ENCODE data around the gene HIF3A. TPM values are rescaled to one million over a fixed set of nuclear protein-coding genes. Genes with fewer than 3 reads are reported as not detected.

The HIF3A gene
- total RNA-seq, 1 experiment from 2014 or later, result 31.9 TPM

DNA sequence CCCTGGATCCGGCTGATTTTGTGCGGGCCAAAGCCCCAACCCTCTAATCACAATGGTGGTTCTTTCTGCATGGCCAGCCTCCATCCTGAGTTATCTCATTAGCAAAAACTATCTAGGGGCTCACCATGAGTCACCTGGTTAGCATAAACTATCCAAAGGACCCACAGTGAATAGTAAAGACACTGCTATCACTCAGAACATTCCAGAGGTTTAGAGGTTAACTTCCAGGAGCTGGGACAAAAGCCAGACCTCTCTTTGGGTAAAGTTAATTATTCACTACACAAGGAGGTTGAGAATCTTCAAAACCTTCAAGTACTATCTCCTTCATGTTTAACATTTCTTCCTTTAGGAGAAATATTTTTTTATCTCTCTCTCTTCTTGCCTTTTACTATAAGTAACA, 31.2 kb downstream of the HIF3A start:
- Mint-ChIP-seq H3K27me3 (ENCODE audit: low read depth) (no peaks in the 10 kb centered on the region), H3K9me3 (peaks cover 35 to 37% of the 10 kb centered on the region in 2 experiments), H3K27ac (no peak overlapping the region), H3K4me1 (no peaks in the 10 kb centered on the region), H3K36me3 (ENCODE audit: insufficient read depth in 1 of 3, low read depth in 3 of 3) (peaks cover 62 to 73% (median 72%) of the 10 kb centered on the region in 3 experiments), H3K4me3 (no peak overlapping the region)
- TF ChIP-seq, protein P1, sequence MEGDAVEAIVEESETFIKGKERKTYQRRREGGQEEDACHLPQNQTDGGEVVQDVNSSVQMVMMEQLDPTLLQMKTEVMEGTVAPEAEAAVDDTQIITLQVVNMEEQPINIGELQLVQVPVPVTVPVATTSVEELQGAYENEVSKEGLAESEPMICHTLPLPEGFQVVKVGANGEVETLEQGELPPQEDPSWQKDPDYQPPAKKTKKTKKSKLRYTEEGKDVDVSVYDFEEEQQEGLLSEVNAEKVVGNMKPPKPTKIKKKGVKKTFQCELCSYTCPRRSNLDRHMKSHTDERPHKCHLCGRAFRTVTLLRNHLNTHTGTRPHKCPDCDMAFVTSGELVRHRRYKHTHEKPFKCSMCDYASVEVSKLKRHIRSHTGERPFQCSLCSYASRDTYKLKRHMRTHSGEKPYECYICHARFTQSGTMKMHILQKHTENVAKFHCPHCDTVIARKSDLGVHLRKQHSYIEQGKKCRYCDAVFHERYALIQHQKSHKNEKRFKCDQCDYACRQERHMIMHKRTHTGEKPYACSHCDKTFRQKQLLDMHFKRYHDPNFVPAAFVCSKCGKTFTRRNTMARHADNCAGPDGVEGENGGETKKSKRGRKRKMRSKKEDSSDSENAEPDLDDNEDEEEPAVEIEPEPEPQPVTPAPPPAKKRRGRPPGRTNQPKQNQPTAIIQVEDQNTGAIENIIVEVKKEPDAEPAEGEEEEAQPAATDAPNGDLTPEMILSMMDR (conservative IDR thresholded peaks at IDR 0.05), result no peak
- Histone ChIP-seq H4K20me1 (ENCODE audit: control insufficient read depth, insufficient read depth, insufficient read length) (no peaks in the 10 kb centered on the region), H3K4ac (ENCODE audit: low read depth, low read length) (no peak overlapping the region), H3K9me3 (ENCODE audit: control insufficient read depth, low read depth, low read length) (peaks cover 35% of the 10 kb centered on the region), H3K27ac (ENCODE audit: insufficient read length, low read depth, low read length) (no peak overlapping the region), H3T11ph (ENCODE audit: low read length) (no peak overlapping the region), H2BK120ac (ENCODE audit: low read depth, low read length, poor library complexity, severe bottlenecking) (no peak overlapping the region), H3K14ac (ENCODE audit: insufficient read depth, low read length) (no peak overlapping the region), H3K79me1 (ENCODE audit: insufficient read depth, low read depth, low read length, poor library complexity, severe bottlenecking) (no peaks in the 10 kb centered on the region), H2AFZ (ENCODE audit: low read length) (no peak overlapping the region), H2BK12ac (ENCODE audit: insufficient read length, low read depth, low read length) (no peak overlapping the region), H2BK20ac (ENCODE audit: low read depth, low read length, poor library complexity, severe bottlenecking) (no peak overlapping the region), H4K5ac (ENCODE audit: insufficient read length, low read depth, low read length) (no peak overlapping the region), H3K56ac (ENCODE audit: insufficient read length, low read depth, low read length) (no peak overlapping the region), H2BK15ac (ENCODE audit: low read depth, low read length) (no peak overlapping the region), H4K91ac (ENCODE audit: insufficient read length, low read depth, low read length) (no peak overlapping the region), H4K8ac (replicated peaks; ENCODE audit: insufficient read length, low read depth, low read length) (no peak overlapping the region), H3K4me2 (ENCODE audit: insufficient read depth, insufficient read length, low read length) (no peak overlapping the region), H2BK5ac (ENCODE audit: insufficient read length, low read length) (no peak overlapping the region), H3K4me1 (ENCODE audit: insufficient read depth, low read length) (no peaks in the 10 kb centered on the region), H2AK5ac (ENCODE audit: insufficient read length, low read length) (no peak overlapping the region), H3K23me2 (ENCODE audit: insufficient read length, low read depth, low read length, poor library complexity, severe bottlenecking) (no peaks in the 10 kb centered on the region), H3K18ac (ENCODE audit: insufficient read length, low read depth, low read length) (no peak overlapping the region), H3K27me3 (ENCODE audit: insufficient read depth, low read length) (no peaks in the 10 kb centered on the region), H3K79me2 (ENCODE audit: insufficient read depth, low read length) (no peaks in the 10 kb centered on the region), H3K23ac (ENCODE audit: insufficient read length, low read depth, low read length) (no peak overlapping the region), H3K9ac (ENCODE audit: extremely low read depth, insufficient read length, low read length) (no peak overlapping the region)
- DNase-seq, result no peak
- no CpG with 5 or more reads among the region's 2 CpGs for WGBS (ENCODE audit: extremely low coverage, insufficient read length, low lambda C conversion rate)

Data from H9 (cell line).